ENCODE measurements around the gene CPA2. TPM values are rescaled to one million over a fixed set of nuclear protein-coding genes. Genes with fewer than 3 reads are reported as not detected.

CPA2 gene
- polyA plus RNA-seq, 6 donors from 2014 or later: not detected

DNA sequence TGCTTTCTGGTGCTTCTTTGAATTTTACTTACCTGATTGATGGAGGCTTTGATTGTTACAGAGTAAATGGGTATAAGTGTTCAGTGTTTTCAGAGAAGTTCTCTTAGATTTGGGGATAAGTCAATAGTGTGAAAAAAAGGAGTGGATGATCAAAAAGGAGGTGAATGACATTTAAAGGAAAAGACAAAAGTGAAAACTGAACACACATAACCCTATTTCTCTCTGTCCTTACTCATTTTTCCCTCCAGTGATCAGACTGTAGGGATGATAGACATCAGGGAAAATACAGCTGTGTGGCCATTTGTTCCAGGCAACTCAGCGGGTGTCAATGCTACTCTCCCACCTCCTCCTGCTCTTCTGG is 278 bp downstream of the CPA2 start:
- H3K27ac Mint-ChIP-seq: no peak overlapping the region
- peaks cover 0 to 7% of the 10 kb centered on the region in 2 donors for H3K36me3 Mint-ChIP-seq
- DNase-seq (no peak), ATAC-seq (ENCODE audit: low read depth in 2 of 2) (no peak)
- no peaks in the 10 kb centered on the region for H3K4me1 Mint-ChIP-seq
- H3K27me3 Mint-ChIP-seq: peaks cover 5 to 21% (median 10%) of the 10 kb centered on the region in 3 donors
- H3K4me3 Mint-ChIP-seq: no peak overlapping the region
- H3K9me3 Mint-ChIP-seq: peaks cover 0 to 26% (median under 1%) of the 10 kb centered on the region in 7 donors

DNA sequence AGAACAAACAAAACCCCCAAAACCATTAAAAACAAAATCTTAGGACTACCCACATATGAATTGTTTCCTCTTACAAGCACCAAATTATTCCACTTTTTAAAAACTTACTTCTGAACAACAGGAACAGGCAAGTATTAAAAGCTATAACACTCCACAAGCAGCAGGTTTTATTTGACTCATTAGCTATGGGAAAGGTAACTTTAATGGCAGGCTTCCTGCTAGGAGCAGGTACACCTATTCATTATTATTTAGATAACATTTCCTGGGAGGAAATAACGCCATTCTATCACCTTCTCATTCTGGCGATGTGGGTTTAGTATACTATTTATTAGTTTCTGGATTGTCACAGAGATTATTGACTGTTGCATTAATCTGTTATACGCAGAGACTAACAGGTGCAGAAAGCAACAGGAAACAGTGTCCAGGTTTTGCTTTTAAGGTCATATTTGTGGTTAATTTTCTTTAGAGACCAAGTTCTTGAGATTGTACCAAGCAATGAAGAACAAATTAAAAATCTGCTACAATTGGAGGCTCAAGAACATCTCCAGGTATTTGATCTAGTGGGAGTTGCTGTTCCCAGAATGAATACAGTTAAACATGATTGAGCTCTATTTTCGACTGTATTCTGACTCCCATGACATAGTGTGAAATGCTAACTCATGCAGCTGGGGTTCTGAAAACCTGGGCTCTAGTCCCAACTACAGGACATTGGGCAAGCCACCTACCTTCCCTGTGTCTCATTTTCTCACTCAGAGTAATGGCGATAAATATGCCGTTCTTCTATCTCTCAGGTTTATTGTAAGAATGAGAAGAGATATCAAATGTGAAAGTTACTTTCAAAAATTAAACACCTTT is 2.0 kb downstream of the CPA2 start:
- Mint-ChIP-seq H3K9me3 (peaks cover 0 to 12% (median 0%) of the 10 kb centered on the region in 7 donors), H3K27ac (no peak overlapping the region), H3K4me3 (no peak overlapping the region), H3K36me3 (no peaks in the 10 kb centered on the region), H3K27me3 (peaks cover 5 to 30% (median 18%) of the 10 kb centered on the region in 3 donors), H3K4me1 (peaks cover 0 to 5% (median 4%) of the 10 kb centered on the region in 3 donors)
- ATAC-seq (ENCODE audit: low read depth in 2 of 2) (no peak), DNase-seq (no peak)

DNA sequence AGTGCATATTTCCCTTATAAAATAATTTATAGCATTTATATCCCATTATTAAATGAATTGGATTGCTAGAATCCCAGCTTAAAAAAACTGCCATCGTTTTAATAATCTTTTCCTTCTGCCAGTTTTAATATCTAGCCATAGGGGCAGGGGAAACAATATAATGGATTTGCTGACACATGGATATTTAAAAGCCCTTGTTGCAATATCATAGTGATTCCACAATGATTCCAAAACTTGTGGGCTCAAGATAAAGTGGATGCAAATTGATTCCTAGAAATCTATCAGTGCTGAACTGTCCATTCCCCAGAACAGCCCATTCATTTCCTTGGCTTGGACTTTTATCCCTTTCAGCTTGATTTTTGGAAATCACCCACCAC is 2.6 kb downstream of the CPA2 start:
- H3K4me1 Mint-ChIP-seq: peaks cover 0 to 5% (median 4%) of the 10 kb centered on the region in 3 donors
- H3K4me3 Mint-ChIP-seq: no peak overlapping the region
- H3K27me3 Mint-ChIP-seq: peaks cover 5 to 34% (median 23%) of the 10 kb centered on the region in 3 donors
- no peak for ATAC-seq (ENCODE audit: low read depth in 2 of 2)
- no peak for DNase-seq
- H3K9me3 Mint-ChIP-seq: peaks cover 0 to 6% (median 0%) of the 10 kb centered on the region in 7 donors
- H3K36me3 Mint-ChIP-seq: no peaks in the 10 kb centered on the region
- H3K27ac Mint-ChIP-seq: no peak overlapping the region

DNA sequence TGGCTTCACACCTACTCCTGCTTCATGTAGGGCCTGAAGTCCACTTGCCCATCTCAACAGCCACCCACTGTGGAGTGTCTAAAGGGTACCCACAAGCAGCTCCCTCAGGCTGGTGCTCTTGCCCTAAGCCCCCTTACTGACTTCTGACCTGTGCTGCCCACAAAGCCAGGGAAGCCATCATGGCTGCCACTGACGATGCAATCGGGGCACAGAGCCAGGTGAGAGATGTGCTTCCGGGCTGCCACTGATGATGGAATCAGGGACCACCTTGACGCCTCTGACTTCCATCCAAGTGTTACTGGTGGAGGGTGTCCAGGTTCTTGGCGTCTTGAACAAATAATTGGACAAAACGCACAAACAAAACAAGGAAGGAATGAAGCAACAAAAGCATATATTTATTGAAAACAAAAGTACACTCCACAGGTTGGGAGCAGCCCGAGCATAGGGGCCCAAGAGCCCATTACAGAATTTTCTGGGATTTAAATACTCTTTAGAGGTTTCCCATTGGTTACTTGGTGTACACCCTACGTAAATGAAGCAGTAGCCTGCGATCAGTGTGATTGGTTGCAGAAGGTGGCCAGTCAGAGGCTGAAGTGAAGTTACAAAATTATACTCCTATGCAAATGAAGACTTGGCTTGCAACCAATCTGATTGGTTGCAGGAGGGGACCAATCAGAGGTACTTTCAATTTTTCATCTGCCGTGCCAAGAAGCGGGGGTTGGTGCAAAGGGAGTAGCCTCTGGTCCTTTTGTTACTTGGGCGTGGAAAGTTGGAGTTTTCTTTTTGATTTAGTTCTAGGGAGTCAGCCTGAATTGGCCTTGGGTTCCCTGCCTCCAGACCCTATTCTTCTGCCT is 4.5 kb downstream of the CPA2 start:
- Mint-ChIP-seq H3K27me3 (peaks cover 7 to 43% (median 35%) of the 10 kb centered on the region in 3 donors), H3K36me3 (no peaks in the 10 kb centered on the region), H3K9me3 (peaks cover 0 to 2% (median 0%) of the 10 kb centered on the region in 7 donors), H3K27ac (no peak overlapping the region), H3K4me3 (peak overlapping the region in 1 of 8 donors; percentile 44), H3K4me1 (peaks cover 0 to 5% (median 4%) of the 10 kb centered on the region in 3 donors)
- DNase-seq (no peak), ATAC-seq (ENCODE audit: low read depth in 2 of 2) (no peak)

DNA sequence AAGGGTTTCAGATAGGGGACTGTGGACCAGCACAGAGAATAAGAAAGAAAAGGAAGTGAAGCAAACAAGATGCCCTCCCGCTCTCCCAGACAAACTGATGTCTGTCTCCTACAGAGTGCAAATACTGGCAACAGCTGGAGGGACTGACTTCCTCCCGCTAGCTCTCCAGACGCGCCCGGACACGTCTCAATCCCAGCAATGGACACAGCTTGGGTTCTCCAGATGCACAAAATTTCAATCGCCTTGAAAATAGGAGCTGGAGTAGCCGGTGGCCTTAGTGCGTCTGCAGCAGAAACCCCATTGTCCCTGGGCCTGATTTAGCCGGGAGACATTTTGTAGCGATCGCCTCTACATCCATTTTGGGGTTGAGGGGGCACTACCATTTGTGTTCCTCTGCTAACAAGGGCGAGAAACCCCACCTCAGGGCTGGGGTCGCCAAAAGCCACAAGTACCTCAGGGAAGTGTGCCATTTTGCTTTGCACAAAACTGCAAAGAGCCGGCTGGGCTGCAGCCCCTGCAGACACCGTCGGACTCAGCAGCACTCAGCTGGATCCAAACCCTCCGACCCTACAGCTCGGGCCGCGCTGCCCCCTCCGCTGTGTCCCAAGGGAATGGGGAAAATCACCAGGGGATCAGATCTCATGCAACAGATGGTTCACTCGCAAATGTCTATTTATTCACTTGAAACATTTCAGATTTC is 5.9 kb downstream of the CPA2 start:
- ATAC-seq (ENCODE audit: low read depth in 2 of 2): no peak
- H3K27me3 Mint-ChIP-seq: peaks cover 16 to 51% (median 36%) of the 10 kb centered on the region in 3 donors
- H3K4me1 Mint-ChIP-seq: peaks cover 0 to 5% (median 4%) of the 10 kb centered on the region in 3 donors
- DNase-seq: no peak
- H3K27ac Mint-ChIP-seq: no peak overlapping the region
- H3K9me3 Mint-ChIP-seq: peaks cover 0 to 2% (median 0%) of the 10 kb centered on the region in 7 donors
- no peaks in the 10 kb centered on the region for H3K36me3 Mint-ChIP-seq
- H3K4me3 Mint-ChIP-seq: no peak overlapping the region

DNA sequence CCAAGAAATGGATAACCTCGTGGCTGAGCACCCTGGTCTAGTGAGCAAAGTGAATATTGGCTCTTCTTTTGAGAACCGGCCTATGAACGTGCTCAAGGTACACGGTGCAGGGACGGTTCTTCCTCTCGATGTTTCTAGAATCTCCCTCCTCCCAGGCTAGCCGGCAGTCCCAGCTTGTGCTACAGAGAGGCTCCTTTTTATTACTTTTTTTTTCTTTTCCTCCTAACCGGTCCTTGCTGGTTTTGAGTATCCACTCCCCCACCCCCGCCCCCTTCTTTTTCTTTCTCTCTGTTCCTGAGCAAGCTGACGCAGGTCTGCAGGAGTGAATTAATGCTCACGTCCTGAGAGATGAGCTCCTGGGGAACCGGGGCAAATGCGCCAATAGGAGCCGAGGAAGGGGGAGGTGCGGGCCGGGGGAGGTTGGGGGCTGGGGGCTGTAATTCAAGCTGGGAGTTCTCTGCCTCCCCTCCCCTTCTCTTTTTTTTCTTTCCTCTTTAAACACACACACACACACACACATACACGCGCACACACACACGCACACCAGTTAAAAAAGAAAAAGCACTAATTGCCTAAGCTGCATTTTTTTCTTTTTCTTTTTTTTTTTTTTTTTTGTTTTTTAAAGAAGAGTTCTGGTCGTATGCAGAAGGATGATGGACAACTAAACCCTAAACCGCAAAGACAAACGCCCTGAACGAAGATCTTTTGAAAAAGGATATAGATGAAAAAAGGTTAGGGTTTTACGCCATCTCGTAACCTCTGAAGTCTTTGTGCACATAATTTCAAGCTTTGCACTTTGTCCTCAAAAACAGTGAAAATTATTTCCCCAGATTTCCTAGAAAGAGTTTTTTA is 6.6 kb downstream of the CPA2 start:
- ATAC-seq (ENCODE audit: low read depth in 2 of 2): no peak
- peaks cover 0 to 5% (median 4%) of the 10 kb centered on the region in 3 donors for H3K4me1 Mint-ChIP-seq

DNA sequence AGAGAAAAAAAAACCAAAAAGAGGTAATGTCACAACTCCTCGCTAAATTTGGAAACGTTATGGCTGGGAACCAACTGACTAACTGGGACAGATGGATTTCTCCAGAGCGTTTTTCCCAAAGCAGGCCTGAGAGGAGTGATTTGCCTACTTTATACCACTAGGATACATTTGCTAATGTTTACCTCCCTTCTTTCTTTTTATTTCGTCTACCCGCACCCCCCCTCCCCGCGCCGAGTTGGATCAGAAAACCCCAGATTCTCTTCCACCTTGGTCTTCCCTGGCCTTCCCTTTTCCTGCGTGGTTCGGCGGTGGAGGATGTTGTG is 7.2 kb downstream of the CPA2 start:
- DNase-seq (no peak), ATAC-seq (ENCODE audit: low read depth in 2 of 2) (no peak)
- peaks cover 0 to 2% (median 0%) of the 10 kb centered on the region in 7 donors for H3K9me3 Mint-ChIP-seq
- H3K27me3 Mint-ChIP-seq: peaks cover 16 to 51% (median 44%) of the 10 kb centered on the region in 3 donors
- no peaks in the 10 kb centered on the region for H3K36me3 Mint-ChIP-seq
- H3K4me3 Mint-ChIP-seq: peak overlapping the region in 2 of 8 donors; percentile 55 to 69
- H3K27ac Mint-ChIP-seq: no peak overlapping the region
- peaks cover 0 to 5% (median 4%) of the 10 kb centered on the region in 3 donors for H3K4me1 Mint-ChIP-seq

More for the DNA sequence above, 6.6 kb downstream of the CPA2 start:
- Mint-ChIP-seq H3K4me3 (peak overlapping the region in 5 of 8 donors; percentile 24 to 77 (median 47)), H3K9me3 (peaks cover 0 to 2% (median 0%) of the 10 kb centered on the region in 7 donors), H3K36me3 (no peaks in the 10 kb centered on the region), H3K27me3 (peaks cover 16 to 51% (median 44%) of the 10 kb centered on the region in 3 donors), H3K27ac (no peak overlapping the region)
- no peak for DNase-seq

DNA sequence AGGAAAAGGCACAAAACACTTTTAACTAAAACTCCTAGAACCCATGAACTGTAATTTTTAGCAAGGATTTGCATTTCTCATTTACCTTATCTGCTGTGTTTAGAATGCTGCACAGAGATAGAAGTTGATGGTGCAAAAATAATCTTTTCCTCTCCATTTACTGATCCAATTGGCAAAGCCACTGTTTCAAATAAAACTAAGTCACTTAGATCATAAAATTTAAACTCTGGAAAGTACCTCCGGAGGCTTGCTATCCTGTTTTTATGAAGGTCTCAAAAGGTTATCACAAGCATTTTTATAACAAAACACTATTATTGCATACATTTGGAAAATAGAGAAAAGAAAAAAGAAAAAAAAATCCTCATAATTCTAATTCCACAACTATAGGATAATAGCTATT is 7.6 kb downstream of the CPA2 start:
- Mint-ChIP-seq H3K4me1 (peaks cover 0 to 5% (median 4%) of the 10 kb centered on the region in 3 donors), H3K27me3 (peaks cover 17 to 49% (median 44%) of the 10 kb centered on the region in 3 donors), H3K27ac (no peak overlapping the region), H3K36me3 (no peaks in the 10 kb centered on the region), H3K9me3 (peaks cover 0 to 2% (median 0%) of the 10 kb centered on the region in 7 donors), H3K4me3 (peak overlapping the region in 2 of 8 donors; percentile 55 to 69)
- ATAC-seq (ENCODE audit: low read depth in 2 of 2) (no peak), DNase-seq (no peak)

DNA sequence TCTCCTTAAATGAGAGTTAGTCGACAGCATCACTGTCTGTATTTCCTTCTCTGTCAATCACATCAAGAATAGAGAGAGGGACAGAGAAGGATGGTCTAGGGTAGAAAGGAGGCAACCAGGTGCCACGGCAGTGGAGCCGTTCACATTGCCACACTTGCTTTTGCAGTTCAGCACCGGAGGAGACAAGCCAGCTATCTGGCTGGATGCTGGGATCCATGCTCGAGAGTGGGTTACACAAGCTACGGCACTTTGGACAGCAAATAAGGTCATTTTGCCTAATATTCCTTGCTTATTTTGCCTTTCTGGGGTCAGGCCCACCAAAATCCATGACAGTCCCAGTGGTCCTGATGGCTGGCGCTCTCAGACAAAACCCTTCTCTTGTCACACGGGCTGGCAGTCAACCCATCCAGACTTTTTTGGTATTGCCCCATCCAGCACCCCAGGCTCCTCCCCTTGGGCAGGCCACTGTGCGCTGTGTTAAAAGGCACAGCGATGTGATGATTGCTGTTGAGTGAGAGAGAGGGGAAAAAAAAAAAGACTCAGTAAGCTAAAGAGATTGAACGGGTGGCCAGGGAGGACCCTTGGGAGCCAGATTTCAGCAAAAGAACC is 8.4 kb downstream of the CPA2 start:
- peaks cover 0 to 2% (median 0%) of the 10 kb centered on the region in 7 donors for H3K9me3 Mint-ChIP-seq
- ATAC-seq (ENCODE audit: low read depth in 2 of 2): no peak
- DNase-seq: no peak
- H3K36me3 Mint-ChIP-seq: no peaks in the 10 kb centered on the region
- H3K27me3 Mint-ChIP-seq: peaks cover 21 to 44% (median 41%) of the 10 kb centered on the region in 3 donors
- H3K27ac Mint-ChIP-seq: peak overlapping the region in 1 of 6 donors; percentile 6
- H3K4me3 Mint-ChIP-seq: no peak overlapping the region
- peaks cover 0 to 5% (median 4%) of the 10 kb centered on the region in 3 donors for H3K4me1 Mint-ChIP-seq

DNA sequence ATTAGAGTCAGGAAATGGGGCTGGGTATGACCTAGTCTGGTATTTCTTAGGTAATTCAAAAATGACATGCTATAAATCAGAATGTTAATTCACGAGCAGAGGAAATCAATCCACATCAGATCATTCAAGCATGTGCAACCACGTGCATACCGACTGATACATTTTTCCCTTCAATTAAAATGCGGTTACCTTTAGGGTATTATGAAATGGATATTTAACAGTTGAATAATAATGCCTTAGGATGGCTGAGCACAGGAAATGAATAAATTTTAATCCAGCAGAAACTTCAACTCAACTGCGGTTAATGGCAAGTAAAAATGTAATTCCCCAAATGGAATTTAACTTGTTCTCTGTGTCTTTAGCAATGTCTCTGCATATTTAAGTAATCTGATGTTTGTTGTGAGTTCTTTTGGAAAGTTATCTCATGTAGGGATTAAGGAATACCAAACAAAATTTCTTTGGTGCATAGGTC is 9.2 kb downstream of the CPA2 start:
- ATAC-seq (ENCODE audit: low read depth in 2 of 2): no peak
- no peak for DNase-seq
- Mint-ChIP-seq H3K27me3 (peaks cover 21 to 44% (median 40%) of the 10 kb centered on the region in 3 donors), H3K4me3 (no peak overlapping the region), H3K4me1 (peaks cover 0 to 5% (median 4%) of the 10 kb centered on the region in 3 donors), H3K27ac (peak overlapping the region in 1 of 6 donors; percentile 21), H3K36me3 (no peaks in the 10 kb centered on the region), H3K9me3 (peaks cover 0 to 2% (median 0%) of the 10 kb centered on the region in 7 donors)

DNA sequence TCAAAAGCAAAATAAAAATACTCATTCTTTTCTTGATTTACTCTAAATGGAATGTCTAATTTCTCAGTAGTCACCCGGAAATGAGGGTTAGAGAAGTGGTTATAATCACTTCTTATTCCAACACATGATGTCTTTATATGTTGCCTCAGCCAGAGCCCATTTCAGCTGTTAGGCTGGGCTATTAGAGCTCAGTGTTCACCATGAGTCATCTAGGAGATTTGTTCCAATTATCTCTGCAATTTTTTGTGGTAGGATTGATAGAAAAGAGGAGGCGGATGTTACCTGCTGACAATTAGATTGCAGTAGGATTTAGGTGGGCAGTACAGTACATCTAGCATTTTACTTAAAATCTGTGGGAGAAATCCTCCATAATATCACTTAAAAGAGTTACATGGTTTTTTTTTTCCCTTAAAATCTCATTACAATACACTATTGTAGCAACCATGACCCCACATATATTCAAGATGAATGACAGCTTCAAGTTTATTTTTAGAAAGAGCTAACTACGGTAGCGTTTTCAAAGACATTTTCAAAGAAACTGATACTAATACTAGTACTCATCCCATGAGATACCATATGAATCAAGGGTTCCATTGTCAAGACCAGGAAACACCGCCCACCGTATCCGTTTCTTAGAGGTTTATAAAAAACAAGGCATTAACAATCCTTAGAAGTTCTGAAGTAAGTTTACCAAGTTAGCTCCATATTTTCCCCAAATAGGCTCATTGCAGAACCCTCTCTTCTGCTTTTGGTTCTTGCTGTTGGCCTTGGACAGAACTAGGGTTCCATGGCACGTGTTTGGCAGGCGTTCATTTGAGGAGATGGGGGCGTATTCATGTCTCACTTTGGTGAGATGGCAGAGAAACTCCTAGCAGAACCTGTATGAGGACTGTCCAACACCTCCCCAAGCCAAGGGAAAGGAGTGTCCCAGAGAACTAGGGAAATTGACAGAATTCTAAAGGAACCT is 10.4 kb downstream of the CPA2 start:
- DNase-seq (no peak), ATAC-seq (ENCODE audit: low read depth in 2 of 2) (no peak)
- H3K9me3 Mint-ChIP-seq: peaks cover 0 to 2% (median 0%) of the 10 kb centered on the region in 7 donors
- H3K4me1 Mint-ChIP-seq: peaks cover 0 to 5% (median 4%) of the 10 kb centered on the region in 3 donors
- no peak overlapping the region for H3K27ac Mint-ChIP-seq
- peaks cover 21 to 44% (median 40%) of the 10 kb centered on the region in 3 donors for H3K27me3 Mint-ChIP-seq
- no peaks in the 10 kb centered on the region for H3K36me3 Mint-ChIP-seq
- H3K4me3 Mint-ChIP-seq: no peak overlapping the region
